Skeletal muscle tissue (tissue), 4 donors: ENCODE results near the gene PTGES. TPM values are rescaled to one million over a fixed set of nuclear protein-coding genes. Genes with fewer than 3 reads are reported as not detected.
"Not testable (repeated sequence)": the region's sequence is repeated elsewhere in the genome, so short reads cannot be mapped to it uniquely, and the experiment has no call there.

ENCODE experiments used
- H3K27ac ChIP-seq: one replicate; pipeline ENCODE4 v1.7.0; 2013; ENCODE audit warnings: mild to moderate bottlenecking, low read depth, low read length, inconsistent platforms
- H3K27me3 ChIP-seq, 3 donors: one replicate each; pipeline ENCODE4 v1.7.0; 2013; ENCODE audit warnings: low read length in 3 of 3; ENCODE audit not compliant: control insufficient read depth in 3 of 3, insufficient read depth in 3 of 3
- H3K36me3 ChIP-seq, 3 donors: one replicate each; pipeline ENCODE4 v1.7.0; 2013; ENCODE audit warnings: low read length in 3 of 3; ENCODE audit not compliant: control insufficient read depth in 3 of 3, insufficient read depth in 3 of 3
- H3K4me1 ChIP-seq, 3 donors: one replicate each; pipeline ENCODE4 v1.7.0; 2013; ENCODE audit warnings: low read length in 3 of 3, mild to moderate bottlenecking in 3 of 3; ENCODE audit not compliant: control insufficient read depth in 3 of 3, insufficient read depth in 3 of 3
- H3K4me3 ChIP-seq, 3 donors: one replicate each; pipeline ENCODE4 v1.7.0; 2013; ENCODE audit warnings: low read length in 3 of 3
- H3K9ac ChIP-seq, 3 donors: one replicate each; pipeline ENCODE4 v1.7.0; 2013; ENCODE audit warnings: low read length in 3 of 3, mild to moderate bottlenecking in 3 of 3, moderate library complexity in 2 of 3, low read depth in 1 of 3
- H3K9me3 ChIP-seq, 3 donors: one replicate each; pipeline ENCODE4 v1.7.0; 2013; ENCODE audit warnings: low read length in 3 of 3; ENCODE audit not compliant: control insufficient read depth in 3 of 3
- total RNA-seq: library from RNA; depleted of rRNA; stranded (reverse); fragments of >200 nt; gene quantifications from one replicate; pipeline ENCODE4 v1.2.3, GENCODE V29; 2014
- donor health status: Osteomylitis.

The PTGES gene
- total RNA-seq, 1 donor from 2014 or later: 12.5 TPM

DNA sequence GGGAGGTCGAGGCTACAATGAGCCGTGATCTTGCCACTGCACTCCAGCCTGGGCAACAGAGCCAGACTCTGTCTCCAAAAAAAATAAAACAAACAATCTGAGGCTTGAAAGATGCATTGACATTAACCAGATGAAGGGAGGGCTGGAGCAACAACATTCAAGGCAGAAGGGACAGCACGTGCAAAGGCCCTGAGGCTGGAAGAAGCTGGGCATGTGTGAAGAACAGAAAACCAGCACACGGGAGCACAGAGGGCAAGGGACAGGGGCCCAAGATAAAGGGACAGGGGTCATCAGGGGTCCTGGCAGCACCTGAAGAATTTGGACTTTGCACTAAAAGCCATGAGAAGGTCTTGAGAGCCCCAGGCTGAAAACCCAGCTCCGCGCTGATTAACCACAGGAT lies 3.3 kb downstream of the PTGES start:
- Histone ChIP-seq H3K4me3 (no peak overlapping the region), H3K27ac (no peak overlapping the region), H3K9ac (no peak overlapping the region), H3K4me1 (peaks cover 11 to 18% (median 12%) of the 10 kb centered on the region in 3 donors), H3K27me3 (peaks cover 30 to 33% (median 31%) of the 10 kb centered on the region in 3 donors), H3K36me3 (no peaks in the 10 kb centered on the region), H3K9me3 (no peaks in the 10 kb centered on the region)

DNA sequence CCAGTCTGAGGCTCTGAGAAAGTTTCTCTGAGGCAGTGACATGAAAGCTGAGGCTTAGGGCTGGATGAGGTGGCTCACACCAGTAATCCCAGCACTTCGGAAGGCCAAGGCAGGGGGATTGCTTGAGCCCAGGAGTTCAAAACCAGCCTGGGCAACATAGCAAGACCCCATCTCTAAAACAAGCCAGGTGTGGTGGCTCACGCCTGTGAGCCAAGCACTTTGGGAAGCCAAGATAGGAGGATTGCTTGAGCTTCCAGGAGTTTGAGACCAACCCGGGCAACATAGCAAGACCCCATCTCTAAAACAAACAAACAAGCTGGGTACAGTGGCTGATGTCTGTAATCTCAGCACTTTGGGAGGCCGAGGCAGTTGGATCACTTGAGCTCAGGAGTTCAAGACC lies 3.8 kb downstream of the PTGES start:
- H3K36me3 ChIP-seq, H3K9me3 ChIP-seq, H3K9ac ChIP-seq, H3K27ac ChIP-seq, H3K4me3 ChIP-seq: not testable (repeated sequence)
- Histone ChIP-seq H3K4me1 (peaks cover 11 to 18% (median 12%) of the 10 kb centered on the region in 3 donors), H3K27me3 (peaks cover 30 to 33% (median 31%) of the 10 kb centered on the region in 3 donors)

- H3K36me3 ChIP-seq: no peaks in the 10 kb centered on the region
- peaks cover 24 to 30% (median 27%) of the 10 kb centered on the region in 3 donors for H3K27me3 ChIP-seq
- no peak overlapping the region for H3K27ac ChIP-seq
- H3K9ac ChIP-seq: no peak overlapping the region
- no peaks in the 10 kb centered on the region for H3K9me3 ChIP-seq
- peaks cover 11 to 17% (median 12%) of the 10 kb centered on the region in 3 donors for H3K4me1 ChIP-seq
- H3K4me3 ChIP-seq: no peak overlapping the region
These were observed 4.6 kb downstream of the PTGES start for GRCh38 chr9:129748249-129748648.

GRCh38 chr9:129746092-129746777 lies 6.6 kb downstream of the PTGES start:
- no peak overlapping the region for H3K4me3 ChIP-seq
- peaks cover 5 to 12% (median 11%) of the 10 kb centered on the region in 3 donors for H3K27me3 ChIP-seq
- H3K9ac ChIP-seq: no peak overlapping the region
- H3K36me3 ChIP-seq: no peaks in the 10 kb centered on the region
- H3K27ac ChIP-seq: no peak overlapping the region
- no peaks in the 10 kb centered on the region for H3K9me3 ChIP-seq
- H3K4me1 ChIP-seq: no peaks in the 10 kb centered on the region

- Histone ChIP-seq H3K9me3 (no peaks in the 10 kb centered on the region), H3K27ac (no peak overlapping the region), H3K4me1 (no peaks in the 10 kb centered on the region), H3K9ac (no peak overlapping the region), H3K27me3 (peaks cover 0 to 6% (median 2%) of the 10 kb centered on the region in 3 donors), H3K36me3 (no peaks in the 10 kb centered on the region), H3K4me3 (no peak overlapping the region)
These were observed 7.6 kb downstream of the PTGES start for GRCh38 chr9:129745200-129745599.

GRCh38 chr9:129740666-129741464 lies 12.0 kb downstream of the PTGES start:
- H3K9ac ChIP-seq: no peak overlapping the region
- H3K4me1 ChIP-seq: peaks cover 0 to 9% (median 6%) of the 10 kb centered on the region in 3 donors
- peaks cover 0 to 6% (median 5%) of the 10 kb centered on the region in 3 donors for H3K27me3 ChIP-seq
- no peak overlapping the region for H3K27ac ChIP-seq
- H3K4me3 ChIP-seq: no peak overlapping the region
- no peaks in the 10 kb centered on the region for H3K9me3 ChIP-seq
- H3K36me3 ChIP-seq: no peaks in the 10 kb centered on the region

DNA sequence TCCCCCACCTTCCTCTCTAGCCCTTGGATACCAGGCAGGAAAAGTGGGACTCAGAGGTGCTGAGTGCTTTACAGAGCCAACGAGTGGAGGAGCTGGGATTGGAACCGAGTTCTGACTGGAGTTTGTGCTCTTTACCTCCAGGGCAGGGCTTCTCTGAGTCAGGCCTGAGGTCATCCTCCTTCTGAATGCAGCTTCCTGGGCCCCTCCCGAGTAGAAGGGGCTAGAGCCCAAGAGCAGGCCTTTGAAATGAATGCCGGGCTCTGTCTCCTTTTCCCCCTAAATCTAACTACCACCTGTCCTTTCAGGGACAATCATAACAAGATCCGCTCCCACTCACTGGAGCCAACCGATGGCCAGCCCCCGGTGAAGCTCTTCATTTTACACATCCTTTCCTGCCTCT lies 12.7 kb downstream of the PTGES start:
- Histone ChIP-seq H3K4me3 (no peak overlapping the region), H3K27me3 (peaks cover 0 to 10% (median 6%) of the 10 kb centered on the region in 3 donors), H3K4me1 (peaks cover 0 to 9% (median 6%) of the 10 kb centered on the region in 3 donors), H3K9me3 (no peaks in the 10 kb centered on the region), H3K9ac (no peak overlapping the region), H3K36me3 (no peaks in the 10 kb centered on the region), H3K27ac (no peak overlapping the region)

GRCh38 chr9:129739432-129739831 lies 13.4 kb downstream of the PTGES start:
- no peaks in the 10 kb centered on the region for H3K36me3 ChIP-seq
- H3K27ac ChIP-seq: no peak overlapping the region
- peaks cover 0 to 10% (median 8%) of the 10 kb centered on the region in 3 donors for H3K27me3 ChIP-seq
- H3K9ac ChIP-seq: no peak overlapping the region
- no peak overlapping the region for H3K4me3 ChIP-seq
- peaks cover 0 to 9% (median 6%) of the 10 kb centered on the region in 3 donors for H3K4me1 ChIP-seq
- no peaks in the 10 kb centered on the region for H3K9me3 ChIP-seq

DNA sequence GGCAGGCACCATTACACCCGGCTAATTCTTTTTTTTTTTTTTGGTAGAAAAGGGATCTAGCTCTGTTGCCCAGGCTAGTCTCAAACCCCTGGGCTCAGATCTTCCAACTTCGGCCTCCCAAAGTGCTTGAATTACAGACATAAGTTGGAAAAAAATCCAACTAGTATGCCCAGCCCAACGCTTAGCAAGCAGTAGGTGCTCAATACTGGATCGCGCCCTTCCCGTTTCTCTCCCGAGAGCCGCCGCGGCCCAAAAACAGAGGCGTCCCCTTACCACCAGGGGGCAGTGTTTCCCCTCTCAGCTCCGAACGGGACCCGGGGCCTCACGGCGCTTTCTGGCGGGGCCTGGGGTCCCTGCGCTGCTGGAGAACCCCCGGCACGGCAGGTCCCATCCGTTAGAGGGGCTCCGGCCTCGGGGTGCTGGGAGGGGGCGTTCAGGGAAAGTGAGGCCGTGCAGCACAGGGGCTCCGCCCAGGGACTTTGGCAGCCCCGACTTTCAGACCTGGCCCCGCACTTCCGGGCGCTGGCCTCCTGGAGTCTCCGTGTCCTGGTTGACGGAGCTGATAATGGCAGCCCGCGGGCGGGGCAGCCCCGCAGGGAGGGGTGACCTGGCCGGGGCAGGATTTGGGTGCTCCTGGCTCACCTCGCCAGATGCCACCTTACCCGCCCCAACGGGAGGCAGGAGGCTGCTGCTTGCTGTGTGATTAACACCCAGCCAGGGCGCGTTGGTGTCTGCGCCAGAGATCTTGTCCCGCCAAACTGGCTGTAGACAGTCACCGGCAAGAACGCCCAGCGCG lies 15.2 kb downstream of the PTGES start:
- no peak overlapping the region for H3K27ac ChIP-seq
- H3K36me3 ChIP-seq: no peaks in the 10 kb centered on the region
- H3K27me3 ChIP-seq: peaks cover 2 to 12% (median 10%) of the 10 kb centered on the region in 3 donors
- H3K4me1 ChIP-seq: peaks cover 0 to 9% (median 6%) of the 10 kb centered on the region in 3 donors
- peak overlapping the region; percentile 61 to 81 (median 74) for H3K9ac ChIP-seq
- peak overlapping the region; percentile 62 to 72 (median 71) for H3K4me3 ChIP-seq
- no peaks in the 10 kb centered on the region for H3K9me3 ChIP-seq
